HG03565 (cell line): ENCODE measurements around the gene TMPRSS15.

Experiments
- ATAC-seq: cut with Tn5 transposase; IDR thresholded peaks from one replicate; pipeline ENCODE4 v1.9.1; 2021; ENCODE audit warnings: mild to moderate bottlenecking, moderate library complexity; ENCODE audit not compliant: unreplicated experiment

Gene TMPRSS15

GRCh38 chr21:18350216-18350615 lies 53.4 kb downstream of the TMPRSS15 start:
- no peak for ATAC-seq

DNA sequence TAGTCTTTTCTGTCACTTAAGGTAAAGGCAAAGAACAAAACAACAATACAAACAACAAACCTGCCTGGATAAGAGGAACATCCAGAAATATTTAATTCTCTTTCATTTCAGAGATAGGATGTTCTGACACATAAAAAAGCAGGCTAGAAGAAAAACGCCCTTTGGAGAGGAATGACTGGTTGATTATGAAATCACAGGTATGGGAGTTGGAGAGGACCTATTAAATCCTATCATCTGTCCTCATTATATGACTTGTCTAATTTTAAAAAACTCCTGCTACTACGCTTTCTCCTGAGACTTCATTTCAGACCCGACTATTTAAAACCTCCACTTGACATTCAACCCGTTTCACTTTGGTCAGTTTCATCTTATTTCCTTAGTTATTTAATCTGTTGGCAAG lies 54.1 kb downstream of the TMPRSS15 start:
- ATAC-seq = no peak

DNA sequence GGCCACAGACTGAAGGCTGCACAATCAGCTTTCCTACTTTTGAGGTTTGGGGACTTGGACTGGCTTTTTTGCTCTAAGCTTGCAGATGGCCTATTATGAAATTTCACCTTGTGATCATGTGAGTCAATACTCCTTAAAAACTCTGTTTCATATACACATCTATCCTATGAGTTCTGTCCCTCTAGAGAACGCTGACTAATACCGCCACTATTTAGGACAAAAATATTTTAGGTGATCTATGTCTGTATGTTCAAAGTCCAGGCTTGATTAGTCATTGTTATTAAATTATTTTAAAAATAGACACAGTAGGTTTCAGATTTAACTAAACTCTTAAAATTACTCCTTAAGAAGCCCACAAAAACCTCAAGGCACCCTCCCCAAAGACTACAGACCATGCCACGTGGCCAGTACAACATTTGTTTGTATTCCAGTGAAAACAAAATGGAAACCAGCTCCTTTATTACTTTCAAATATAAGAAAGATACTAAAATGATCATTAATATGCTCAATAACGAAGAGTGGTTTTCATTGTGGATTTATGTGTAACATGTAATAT lies 63.1 kb downstream of the TMPRSS15 start:
- ATAC-seq = peak; percentile 69

DNA sequence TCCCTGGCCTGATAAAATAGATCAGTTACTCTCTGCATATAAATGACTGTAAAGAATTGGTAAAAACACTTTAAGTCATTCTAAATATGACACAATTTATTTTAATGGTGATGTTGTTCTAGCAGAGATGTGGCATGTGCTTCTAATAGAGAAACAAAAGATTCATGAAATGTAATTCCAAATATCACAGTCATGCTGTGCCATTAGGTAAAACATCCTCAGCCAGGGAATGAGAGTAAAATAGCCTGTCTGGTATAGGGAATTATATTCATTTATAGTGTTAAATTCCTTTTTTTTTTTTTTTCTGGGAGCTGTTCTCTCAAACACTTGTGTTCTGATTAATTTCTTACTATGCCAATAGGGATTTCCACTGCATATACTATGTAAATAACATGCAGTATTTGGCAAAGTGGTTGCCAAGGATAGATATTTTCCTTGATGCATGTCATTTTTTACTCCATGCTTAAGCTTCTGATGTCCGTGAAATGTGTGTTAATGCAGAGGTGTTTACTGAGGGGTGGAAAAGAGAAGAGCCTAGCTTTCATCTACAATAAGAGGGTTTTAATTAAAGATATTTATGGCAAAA lies 67.8 kb downstream of the TMPRSS15 start:
- no peak for ATAC-seq

- no peak for ATAC-seq
These were observed 69.5 kb downstream of the TMPRSS15 start for GRCh38 chr21:18334066-18334465.

DNA sequence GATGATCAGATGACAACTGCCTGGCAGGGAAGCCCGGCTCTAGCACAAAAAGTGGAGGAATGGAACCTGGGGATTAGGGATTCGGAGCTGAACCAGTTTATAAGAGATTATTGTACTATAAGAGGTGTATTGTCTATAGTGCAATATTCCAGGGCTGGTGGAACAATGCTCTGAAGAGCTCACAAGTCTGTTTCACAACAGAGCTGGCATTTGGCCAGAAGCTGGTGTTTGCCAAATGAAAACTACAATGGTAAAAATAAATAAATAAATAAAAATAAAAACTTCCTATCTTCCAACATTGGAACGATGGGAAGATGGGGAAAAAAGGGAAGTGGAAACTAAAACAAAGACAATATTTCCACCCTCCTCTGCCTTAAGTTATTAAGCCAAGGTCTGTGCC lies 85.4 kb downstream of the TMPRSS15 start:
- no peak for ATAC-seq

DNA sequence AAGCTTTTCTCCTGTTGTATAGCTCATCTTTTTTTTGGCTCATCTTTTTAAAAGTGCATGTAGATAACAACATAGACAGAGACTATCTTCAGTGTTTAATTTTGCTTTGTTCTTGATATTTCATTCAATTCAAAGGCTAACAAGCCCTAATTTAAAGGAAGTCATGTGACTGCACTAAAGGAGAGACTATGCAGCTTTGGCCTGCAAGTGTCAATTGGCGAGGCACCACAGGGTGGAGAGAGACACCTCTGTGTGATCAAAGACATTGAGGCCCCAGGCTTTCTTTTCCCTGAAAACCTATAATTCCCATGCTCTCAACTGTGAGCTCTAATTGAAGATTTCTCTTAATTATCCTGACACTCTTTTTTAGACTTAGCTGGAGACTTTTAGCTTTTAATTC lies 105.4 kb downstream of the TMPRSS15 start:
- ATAC-seq = no peak

DNA sequence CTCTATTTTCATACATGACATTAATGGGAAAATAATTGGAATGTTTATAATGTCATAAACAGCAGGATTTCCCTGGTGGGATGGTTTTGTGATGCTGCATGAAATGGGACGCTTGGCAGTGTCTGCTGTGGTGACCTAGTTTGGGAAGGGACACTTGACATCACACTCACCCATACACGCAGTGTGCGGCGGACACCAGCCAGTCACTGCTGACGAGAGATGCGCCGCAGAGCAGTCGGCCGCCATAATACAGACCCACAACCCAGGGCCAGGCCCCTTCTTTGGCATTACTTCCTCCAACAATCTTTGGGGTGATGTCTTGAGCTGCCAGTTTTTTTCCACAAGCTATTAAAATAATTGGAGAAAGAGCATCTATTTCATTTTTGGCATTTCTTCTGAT lies 109.5 kb downstream of the TMPRSS15 start:
- no peak for ATAC-seq

- no peak for ATAC-seq
These were observed 113.7 kb downstream of the TMPRSS15 start for GRCh38 chr21:18289876-18290275.

DNA sequence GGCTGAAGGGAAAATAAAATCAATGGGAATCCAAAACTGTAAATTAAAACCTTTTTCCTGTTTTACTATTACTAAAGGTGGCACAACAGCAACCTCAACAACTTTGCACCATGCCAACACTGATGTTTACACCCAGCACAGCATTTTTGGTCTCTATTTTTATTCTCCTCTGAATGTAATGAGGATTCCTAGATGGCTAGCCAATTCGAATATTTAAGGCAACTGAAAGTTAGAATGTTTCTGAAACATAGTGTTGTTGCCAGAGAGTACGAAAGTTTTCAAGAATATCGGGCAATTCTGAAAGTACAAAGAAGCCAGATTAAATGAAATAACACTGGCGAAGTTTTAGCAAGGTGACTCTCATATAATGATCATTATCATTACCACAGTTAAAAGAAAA lies 118.2 kb downstream of the TMPRSS15 start:
- no peak for ATAC-seq

GRCh38 chr21:18275781-18276180 lies 127.8 kb downstream of the TMPRSS15 start:
- ATAC-seq = no peak

- ATAC-seq = no peak
These were observed 129.2 kb downstream of the TMPRSS15 start for GRCh38 chr21:18274370-18274769.

DNA sequence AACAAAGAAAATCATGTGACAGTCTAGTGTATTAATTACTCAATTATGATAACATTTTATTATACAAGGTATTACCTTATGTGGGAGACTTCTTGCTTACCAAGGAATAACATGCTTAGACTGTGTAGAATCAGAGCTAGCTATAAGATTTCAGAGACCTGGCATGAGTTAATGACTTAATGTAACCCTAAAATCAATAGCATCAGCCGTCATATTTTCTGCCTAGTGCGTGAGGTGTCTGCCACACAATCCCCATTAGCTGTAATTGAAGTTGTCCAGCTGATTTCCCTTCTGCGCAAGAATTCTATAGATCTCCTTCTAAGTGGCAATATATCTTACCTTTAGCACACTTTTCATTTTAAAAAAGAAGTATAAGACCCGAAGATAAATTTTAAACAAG lies 130.2 kb downstream of the TMPRSS15 start:
- no peak for ATAC-seq

- no peak for ATAC-seq
These were observed 133.7 kb downstream of the TMPRSS15 start for GRCh38 chr21:18269856-18270255.

DNA sequence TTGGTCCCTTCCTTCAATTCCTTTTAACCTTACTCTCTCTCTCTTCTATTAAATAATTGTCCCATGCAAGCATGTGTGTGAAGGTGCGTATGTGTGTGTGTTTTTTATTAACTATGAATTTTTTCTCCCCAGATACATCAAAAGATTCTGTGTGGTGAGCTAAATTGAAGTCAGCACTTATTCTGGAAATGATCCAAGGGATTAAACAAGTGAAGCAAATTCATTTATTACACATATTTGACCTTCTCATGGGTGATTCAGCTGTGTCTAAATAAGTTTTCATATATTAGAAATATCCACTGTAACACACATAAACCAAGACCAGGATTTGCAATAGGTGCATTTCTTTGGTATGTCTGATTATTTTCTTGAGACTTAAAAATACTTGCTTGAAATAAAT lies 134.7 kb downstream of the TMPRSS15 start:
- no peak for ATAC-seq

GRCh38 chr21:18267496-18267895 lies 136.1 kb downstream of the TMPRSS15 start:
- ATAC-seq = no peak

DNA sequence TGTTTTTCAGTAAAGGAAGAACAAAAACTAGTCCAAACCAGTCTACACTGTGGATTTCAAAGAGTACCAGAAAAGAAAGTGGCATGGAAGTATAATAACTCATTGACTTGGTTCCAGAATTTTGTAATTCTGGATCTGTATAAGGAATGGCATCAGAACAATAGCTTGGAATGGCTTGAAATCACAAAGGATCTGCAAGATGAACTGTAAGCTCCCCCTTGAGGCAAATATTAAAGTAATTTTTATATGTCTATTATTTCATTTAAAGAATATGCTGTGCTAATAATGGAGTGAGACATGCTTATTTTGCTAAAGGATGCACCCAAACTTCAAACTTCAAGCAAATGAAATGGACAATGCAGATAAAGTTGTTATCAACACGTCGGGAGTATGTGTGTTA lies 137.6 kb downstream of the TMPRSS15 start:
- ATAC-seq = no peak

GRCh38 chr21:18253799-18254198 lies 149.8 kb downstream of the TMPRSS15 start:
- ATAC-seq = no peak

GRCh38 chr21:18253221-18253620 lies 150.4 kb downstream of the TMPRSS15 start:
- ATAC-seq = no peak

GRCh38 chr21:18252680-18253079 lies 150.9 kb downstream of the TMPRSS15 start:
- no peak for ATAC-seq

DNA sequence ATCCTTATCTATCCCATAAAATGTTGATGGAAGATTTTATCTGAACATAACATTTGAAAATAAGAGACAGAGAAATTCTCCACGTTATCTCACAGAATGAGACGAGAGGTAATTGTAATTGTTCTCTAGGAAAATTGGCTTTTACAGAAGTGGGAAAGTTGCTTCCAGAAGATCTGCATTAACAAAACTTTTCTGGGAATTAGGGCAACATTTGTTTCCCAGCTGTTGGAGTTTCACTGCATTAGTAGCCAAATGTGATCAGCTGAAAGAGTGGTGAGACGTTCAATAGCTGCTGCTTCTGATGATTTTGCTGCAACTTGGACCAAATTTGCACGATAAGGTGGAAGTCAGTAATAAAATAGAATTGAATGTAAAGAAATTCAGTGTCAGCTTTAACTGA lies 151.3 kb downstream of the TMPRSS15 start:
- ATAC-seq = no peak

- no peak for ATAC-seq
These were observed 152.5 kb downstream of the TMPRSS15 start for GRCh38 chr21:18251065-18251464.

GRCh38 chr21:18249672-18250071 lies 153.9 kb downstream of the TMPRSS15 start:
- peak; percentile 40 for ATAC-seq
